Measurements from ENCODE around the gene CYB5A. TPM values are rescaled to one million over a fixed set of nuclear protein-coding genes. Genes with fewer than 3 reads are reported as not detected.

The CYB5A gene
- 105 TPM for total RNA-seq
- long read RNA-seq, transcript CYB5A-202 (5 exons, 3,283 nt), result major isoform, 84 of 95 reads
- long read RNA-seq, partial matches to known transcripts, result 1 of 95 reads
- long read RNA-seq, other reads (novel, unspliced or antisense), result 5 of 95 reads

GRCh38 chr18:74291771-74292540, at the start of gene CYB5A:
Gene CYB5A, minus strand, starts transcription at chr18:74291963. Its CDS starts 88 bp downstream, at chr18:74291875.
- intact Hi-C loops (cut with micrococcal nuclease), result no loop called here
- peak within 1 kb of the TSS; percentile 90 for H3K27ac ChIP-seq (replicated peaks)
- H3K4me1 ChIP-seq, result peaks cover 55% of the 10 kb centered on the region
- H3K9me3 ChIP-seq (replicated peaks), result no peaks in the 10 kb centered on the region
- H3K4me3 ChIP-seq, result peak within 1 kb of the TSS; percentile 87
- H3K36me3 ChIP-seq, result no peaks in the 10 kb centered on the region
- TF ChIP-seq, protein P1, sequence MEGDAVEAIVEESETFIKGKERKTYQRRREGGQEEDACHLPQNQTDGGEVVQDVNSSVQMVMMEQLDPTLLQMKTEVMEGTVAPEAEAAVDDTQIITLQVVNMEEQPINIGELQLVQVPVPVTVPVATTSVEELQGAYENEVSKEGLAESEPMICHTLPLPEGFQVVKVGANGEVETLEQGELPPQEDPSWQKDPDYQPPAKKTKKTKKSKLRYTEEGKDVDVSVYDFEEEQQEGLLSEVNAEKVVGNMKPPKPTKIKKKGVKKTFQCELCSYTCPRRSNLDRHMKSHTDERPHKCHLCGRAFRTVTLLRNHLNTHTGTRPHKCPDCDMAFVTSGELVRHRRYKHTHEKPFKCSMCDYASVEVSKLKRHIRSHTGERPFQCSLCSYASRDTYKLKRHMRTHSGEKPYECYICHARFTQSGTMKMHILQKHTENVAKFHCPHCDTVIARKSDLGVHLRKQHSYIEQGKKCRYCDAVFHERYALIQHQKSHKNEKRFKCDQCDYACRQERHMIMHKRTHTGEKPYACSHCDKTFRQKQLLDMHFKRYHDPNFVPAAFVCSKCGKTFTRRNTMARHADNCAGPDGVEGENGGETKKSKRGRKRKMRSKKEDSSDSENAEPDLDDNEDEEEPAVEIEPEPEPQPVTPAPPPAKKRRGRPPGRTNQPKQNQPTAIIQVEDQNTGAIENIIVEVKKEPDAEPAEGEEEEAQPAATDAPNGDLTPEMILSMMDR (IDR thresholded peaks at IDR 0.05; ENCODE audit: borderline replicate concordance), result no peak
- DNase-seq, result peak; percentile 99
- no peaks in the 10 kb centered on the region for H3K27me3 ChIP-seq (ENCODE audit: low read depth)

DNA sequence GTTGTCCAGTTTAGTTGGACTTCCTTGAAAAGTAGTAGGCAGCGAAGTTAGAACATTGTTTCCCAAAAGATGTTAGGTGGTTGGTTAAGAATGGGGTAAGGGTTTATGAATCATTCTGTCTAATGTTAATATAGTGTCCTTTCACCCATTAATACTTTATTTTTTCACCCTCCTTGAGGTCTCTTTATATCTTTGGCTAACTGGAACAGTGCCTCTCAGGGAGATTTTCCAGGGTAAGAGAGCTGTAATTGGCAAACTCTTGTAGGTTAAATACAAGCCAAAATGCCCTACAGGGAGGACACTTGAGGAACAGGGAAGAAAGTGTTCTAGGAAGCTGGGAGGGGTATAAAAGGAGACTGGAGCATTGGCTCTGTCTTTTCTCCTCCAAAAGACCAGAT, 46.1 kb upstream of the CYB5A start:
- Histone ChIP-seq H3K4me3 (no peak overlapping the region), H3K4me1 (no peaks in the 10 kb centered on the region), H3K9me3 (replicated peaks) (no peaks in the 10 kb centered on the region), H3K27me3 (ENCODE audit: low read depth) (no peaks in the 10 kb centered on the region), H3K27ac (replicated peaks) (no peak overlapping the region), H3K36me3 (no peaks in the 10 kb centered on the region)
- intact Hi-C loops (cut with micrococcal nuclease), result loop anchor here (5.0 kb wide), 1 partner anchor 101 kb away; no protein-coding TSS in a partner anchor
- DNase-seq, result no peak
- TF ChIP-seq, protein P1 (IDR thresholded peaks at IDR 0.05; ENCODE audit: borderline replicate concordance), result no peak

DNA sequence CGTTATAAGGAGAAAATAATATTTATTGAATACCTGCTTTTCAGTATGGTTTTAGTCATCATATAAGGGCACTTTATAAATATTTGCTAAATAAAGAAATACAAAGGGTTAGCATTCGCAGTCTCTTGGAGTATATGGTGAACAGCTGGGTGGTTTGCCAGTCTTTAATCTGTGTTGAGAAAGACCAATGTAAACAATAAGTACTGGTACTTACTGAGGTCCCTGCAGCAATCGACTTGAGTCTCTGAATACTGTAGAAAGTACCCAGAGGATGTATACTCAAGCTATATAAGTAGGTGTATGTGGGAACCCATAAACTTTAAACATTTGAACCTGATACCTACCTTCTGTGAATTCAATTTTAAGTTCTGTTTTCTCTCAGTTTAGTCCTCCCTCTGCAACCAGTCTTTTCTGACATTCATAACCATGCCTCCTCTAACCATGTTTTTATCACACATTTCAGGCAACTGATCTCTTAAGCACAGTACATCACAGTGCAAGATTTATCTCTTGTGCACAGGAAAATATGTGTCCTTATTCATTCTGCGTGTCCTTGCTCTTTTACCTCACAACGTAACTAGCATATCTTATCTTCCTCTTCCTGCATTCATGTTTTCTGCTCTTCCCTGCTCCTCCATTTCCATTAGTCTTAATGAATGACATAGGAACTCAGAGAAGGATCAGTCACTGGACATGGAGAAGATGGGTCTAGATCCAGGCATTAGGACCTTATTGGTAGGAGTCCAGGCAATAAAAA, 45.6 kb upstream of the CYB5A start:
- H3K36me3 ChIP-seq, result no peaks in the 10 kb centered on the region
- DNase-seq, result no peak
- H3K4me1 ChIP-seq, result no peaks in the 10 kb centered on the region
- H3K4me3 ChIP-seq, result no peak overlapping the region
- TF ChIP-seq, protein P1 (IDR thresholded peaks at IDR 0.05; ENCODE audit: borderline replicate concordance), result no peak
- H3K27ac ChIP-seq (replicated peaks), result no peak overlapping the region
- H3K27me3 ChIP-seq (ENCODE audit: low read depth), result no peaks in the 10 kb centered on the region
- no peaks in the 10 kb centered on the region for H3K9me3 ChIP-seq (replicated peaks)
- intact Hi-C loops (cut with micrococcal nuclease), result loop anchor here (5.0 kb wide), 1 partner anchor 100 kb away; no protein-coding TSS in a partner anchor

DNA sequence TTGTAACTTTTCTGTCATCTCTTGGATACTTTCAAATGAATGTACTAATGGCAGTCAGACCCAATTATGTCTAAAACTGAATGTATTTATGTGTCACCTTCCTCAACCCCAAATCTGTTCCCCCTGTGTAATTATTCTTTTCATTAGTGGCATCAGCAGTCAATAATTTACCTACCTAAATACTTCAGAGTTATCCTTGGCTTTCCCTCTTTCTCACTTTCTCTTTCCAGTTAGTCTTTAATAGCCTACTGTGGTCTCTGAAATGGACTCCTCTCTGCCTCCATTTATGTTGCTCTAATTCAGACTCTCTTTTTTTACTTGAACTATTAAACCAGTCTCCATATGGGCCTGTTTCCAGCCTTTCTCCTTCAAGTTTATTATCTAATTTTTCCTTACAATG, 44.9 kb upstream of the CYB5A start:
- no peaks in the 10 kb centered on the region for H3K36me3 ChIP-seq
- no peaks in the 10 kb centered on the region for H3K27me3 ChIP-seq (ENCODE audit: low read depth)
- DNase-seq, result no peak
- no peak overlapping the region for H3K27ac ChIP-seq (replicated peaks)
- no peaks in the 10 kb centered on the region for H3K4me1 ChIP-seq
- intact Hi-C loops (cut with micrococcal nuclease), result loop anchor here (5.0 kb wide), 1 partner anchor 99 kb away; no protein-coding TSS in a partner anchor
- TF ChIP-seq, protein P1 (IDR thresholded peaks at IDR 0.05; ENCODE audit: borderline replicate concordance), result no peak
- H3K9me3 ChIP-seq (replicated peaks), result no peaks in the 10 kb centered on the region
- H3K4me3 ChIP-seq, result no peak overlapping the region

- Histone ChIP-seq H3K9me3 (replicated peaks) (no peaks in the 10 kb centered on the region), H3K27ac (replicated peaks) (no peak overlapping the region), H3K36me3 (no peaks in the 10 kb centered on the region), H3K27me3 (ENCODE audit: low read depth) (no peaks in the 10 kb centered on the region), H3K4me1 (no peaks in the 10 kb centered on the region), H3K4me3 (no peak overlapping the region)
- TF ChIP-seq, protein P1 (IDR thresholded peaks at IDR 0.05; ENCODE audit: borderline replicate concordance), result no peak
- intact Hi-C loops (cut with micrococcal nuclease), result no loop called here
- DNase-seq, result no peak
These were observed 42.6 kb upstream of the CYB5A start for GRCh38 chr18:74334242-74334893.
